Tongue (tissue), 2 donors: ENCODE data around the gene DRG2. TPM values are rescaled to one million over a fixed set of nuclear protein-coding genes. Genes with fewer than 3 reads are reported as not detected.

ENCODE experiments used
- DNase-seq: peaks from one replicate; pipeline ENCODE4 v3.0.0-alpha.2; 2015
- total RNA-seq: library from RNA; depleted of rRNA; stranded (reverse); fragments of >200 nt; gene quantifications from one replicate; pipeline ENCODE4 v1.2.3, GENCODE V29; 2014

DRG2 gene
- total RNA-seq, 1 donor from 2014 or later, result 23.9 TPM

DNA sequence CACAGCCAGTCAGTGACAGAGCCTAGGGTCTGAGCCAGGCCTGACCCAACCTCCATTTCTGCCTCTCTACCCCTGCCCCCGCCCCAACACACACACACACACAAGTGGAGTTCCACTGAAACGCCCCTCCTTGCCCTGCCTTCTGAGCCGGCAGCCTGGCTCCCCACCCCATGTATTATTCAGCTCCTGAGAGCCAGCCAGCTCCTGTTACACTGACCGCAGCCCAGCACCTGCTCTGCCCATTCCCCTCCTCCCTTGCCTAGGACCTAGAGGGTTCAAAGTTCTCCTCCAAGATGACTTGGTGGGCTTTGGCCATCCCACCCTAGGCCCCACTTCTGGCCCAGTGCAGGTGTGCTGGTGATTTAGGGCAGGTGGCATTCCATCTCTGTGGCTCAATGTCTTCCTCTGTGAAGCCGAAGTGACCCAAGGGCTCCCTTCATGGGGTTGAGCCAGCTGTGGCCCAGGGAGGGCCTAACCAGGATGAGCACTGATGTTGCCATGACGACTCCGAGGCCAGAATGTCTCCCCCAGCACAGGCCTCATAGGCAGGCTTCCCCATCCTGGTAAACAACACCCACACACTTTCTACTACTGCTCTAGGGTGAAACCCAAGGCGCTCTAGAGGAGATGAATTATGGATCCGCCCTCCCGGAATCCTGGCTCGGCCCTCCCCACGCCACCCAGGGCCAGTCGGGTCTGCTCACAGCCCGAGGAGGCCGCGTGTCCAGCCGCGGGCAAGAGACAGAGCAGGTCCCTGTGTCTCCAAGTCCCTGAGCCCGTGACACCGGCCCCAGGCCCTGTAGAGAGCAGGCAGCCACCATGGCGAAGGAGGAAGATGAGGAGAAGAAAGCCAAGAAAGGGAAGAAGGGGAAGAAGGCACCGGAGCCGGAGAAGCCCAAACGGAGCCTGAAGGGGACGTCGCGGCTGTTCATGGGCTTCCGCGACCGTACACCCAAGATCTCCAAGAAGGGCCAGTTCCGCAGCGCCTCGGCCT lies 30.5 kb downstream of the DRG2 start:
- peak; percentile 32 for DNase-seq

DNA sequence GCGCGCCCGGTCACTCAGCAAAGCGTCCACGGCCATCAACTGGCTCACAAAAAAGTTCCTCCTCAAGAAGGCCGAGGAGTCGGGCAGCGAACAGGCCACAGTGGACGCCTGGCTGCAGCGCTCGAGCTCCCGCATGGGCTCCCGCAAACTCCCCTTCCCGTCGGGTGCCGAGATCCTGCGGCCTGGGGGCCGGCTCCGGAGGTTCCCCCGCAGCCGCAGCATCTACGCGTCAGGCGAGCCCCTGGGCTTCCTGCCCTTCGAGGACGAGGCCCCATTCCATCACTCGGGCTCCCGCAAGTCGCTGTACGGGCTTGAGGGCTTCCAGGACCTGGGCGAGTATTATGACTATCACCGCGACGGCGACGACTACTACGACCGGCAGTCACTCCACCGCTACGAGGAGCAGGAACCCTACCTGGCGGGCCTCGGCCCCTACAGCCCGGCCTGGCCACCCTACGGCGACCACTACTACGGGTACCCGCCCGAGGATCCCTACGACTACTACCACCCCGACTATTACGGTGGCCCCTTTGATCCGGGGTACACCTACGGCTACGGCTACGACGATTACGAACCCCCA lies 31.5 kb downstream of the DRG2 start:
- no peak for DNase-seq

DNA sequence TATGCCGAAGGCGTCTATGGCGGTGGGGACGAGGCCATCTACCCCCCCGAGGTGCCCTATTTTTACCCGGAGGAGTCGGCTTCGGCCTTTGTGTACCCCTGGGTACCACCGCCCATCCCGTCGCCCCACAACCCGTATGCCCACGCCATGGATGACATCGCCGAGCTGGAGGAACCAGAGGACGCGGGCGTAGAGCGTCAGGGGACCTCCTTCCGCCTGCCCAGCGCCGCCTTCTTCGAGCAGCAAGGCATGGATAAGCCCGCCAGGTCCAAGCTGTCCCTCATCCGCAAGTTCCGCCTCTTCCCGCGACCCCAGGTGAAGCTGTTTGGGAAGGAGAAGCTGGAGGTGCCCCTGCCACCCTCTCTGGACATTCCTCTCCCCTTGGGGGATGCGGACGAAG lies 32.2 kb downstream of the DRG2 start:
- DNase-seq, result no peak

DNA sequence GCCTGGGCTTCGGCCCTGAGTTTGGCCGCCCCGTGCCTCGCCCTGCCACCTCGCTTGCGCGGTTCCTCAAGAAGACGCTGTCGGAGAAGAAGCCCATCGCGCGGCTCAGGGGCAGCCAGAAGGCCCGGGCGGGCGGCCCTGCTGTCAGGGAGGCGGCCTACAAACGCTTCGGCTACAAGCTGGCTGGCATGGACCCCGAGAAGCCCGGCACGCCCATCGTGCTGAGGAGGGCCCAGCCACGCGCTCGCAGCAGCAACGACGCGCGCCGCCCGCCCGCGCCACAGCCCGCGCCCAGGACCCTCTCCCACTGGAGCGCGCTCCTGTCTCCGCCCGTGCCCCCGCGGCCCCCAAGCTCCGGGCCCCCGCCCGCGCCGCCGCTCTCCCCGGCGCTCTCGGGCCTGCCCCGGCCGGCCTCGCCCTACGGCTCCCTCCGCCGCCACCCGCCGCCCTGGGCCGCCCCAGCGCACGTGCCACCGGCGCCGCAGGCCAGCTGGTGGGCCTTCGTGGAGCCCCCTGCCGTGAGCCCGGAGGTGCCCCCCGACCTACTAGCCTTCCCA lies 32.8 kb downstream of the DRG2 start:
- no peak for DNase-seq

DNA sequence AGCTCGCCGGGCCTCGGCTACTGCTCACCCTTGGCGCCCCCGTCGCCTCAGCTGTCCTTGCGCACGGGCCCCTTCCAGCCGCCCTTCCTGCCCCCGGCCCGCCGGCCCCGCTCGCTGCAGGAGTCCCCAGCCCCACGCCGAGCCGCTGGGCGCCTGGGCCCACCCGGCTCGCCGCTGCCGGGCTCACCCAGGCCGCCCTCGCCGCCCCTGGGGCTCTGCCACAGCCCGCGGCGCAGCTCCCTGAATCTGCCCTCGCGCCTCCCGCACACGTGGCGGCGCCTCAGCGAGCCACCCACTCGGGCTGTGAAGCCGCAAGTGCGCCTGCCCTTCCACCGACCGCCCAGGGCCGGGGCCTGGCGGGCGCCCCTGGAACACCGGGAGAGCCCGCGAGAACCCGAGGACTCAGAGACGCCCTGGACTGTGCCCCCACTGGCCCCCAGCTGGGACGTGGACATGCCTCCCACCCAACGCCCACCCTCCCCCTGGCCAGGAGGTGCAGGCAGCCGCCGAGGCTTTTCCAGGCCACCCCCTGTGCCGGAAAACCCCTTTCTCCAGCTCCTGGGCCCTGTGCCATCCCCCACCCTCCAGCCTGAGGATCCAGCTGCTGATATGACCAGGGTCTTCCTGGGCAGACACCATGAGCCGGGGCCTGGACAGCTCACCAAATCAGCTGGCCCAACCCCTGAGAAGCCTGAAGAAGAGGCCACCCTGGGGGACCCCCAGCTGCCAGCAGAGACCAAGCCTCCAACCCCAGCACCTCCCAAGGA lies 33.6 kb downstream of the DRG2 start:
- no peak for DNase-seq

DNA sequence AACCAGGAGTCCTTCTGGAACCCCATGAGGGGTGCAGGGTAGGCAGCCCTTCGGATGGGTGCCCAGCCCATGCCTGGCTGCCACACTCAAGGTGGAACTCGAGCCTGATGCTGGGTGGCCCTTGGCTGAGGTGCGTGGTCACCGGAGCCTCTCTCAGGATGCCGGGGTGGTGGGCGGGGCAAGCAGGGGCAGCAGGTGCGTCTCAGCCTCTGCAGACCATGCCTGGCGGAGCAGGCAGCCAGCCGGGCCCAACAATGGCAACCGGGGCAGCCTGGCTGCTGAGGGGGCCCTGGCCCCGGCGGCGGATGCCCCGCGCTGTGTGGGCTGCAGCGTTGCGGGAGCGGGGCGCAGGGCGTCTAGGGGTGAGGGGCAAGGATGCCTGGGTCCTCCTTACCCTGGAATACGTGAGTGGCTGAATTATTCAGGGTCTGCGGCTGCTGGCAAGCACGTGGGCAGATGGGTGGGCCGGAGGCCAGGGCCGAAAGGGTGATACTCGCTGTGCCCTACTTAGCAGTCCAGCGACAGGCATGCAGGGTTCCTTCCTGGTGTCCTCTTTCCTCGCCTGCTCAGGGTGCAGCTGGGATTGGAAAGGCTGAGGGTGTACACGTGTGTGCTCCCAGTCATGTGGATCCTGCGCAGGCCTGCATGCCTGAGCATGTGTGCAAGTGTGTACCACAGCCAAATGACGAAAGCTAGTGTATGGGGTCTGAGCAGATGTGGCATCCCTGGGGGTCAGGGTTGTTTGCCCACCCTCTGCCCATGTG lies 35.4 kb downstream of the DRG2 start:
- DNase-seq, result peak; percentile 42

DNA sequence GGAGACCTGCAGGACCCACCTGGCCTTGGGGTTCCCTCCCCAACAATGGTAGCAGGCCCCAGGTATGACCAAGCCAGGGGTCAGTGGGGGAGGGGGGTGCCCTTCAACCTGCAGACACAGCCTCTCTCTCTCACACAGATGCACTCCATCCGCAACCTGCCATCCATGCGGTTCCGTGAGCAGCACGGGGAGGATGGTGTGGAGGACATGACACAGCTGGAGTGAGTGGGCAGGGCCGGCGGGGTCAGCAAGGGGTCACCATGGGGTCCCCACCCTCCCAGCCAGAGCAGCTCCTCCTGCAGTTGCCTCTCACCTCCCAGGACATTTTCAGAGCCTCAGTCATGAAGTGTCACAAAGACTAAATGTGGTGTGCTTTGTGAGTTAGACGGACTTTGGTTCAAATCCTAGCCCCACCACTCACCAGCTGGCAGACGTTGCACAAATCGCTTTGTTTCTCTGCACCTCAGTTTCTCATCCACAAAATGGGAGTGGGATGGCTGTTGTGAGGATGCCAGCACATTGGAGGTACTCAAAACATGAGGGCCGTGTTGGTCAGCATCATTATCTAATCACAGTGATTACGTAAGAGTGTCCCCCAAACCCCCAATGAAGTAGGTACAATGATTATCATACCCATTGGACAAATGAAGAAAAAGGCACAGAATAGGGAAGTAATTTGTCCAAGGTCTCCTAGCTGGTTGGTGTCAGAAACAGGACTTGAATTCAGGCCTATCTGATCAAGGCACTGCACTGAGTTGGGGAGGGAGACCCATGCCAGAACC lies 36.8 kb downstream of the DRG2 start:
- DNase-seq, result no peak

DNA sequence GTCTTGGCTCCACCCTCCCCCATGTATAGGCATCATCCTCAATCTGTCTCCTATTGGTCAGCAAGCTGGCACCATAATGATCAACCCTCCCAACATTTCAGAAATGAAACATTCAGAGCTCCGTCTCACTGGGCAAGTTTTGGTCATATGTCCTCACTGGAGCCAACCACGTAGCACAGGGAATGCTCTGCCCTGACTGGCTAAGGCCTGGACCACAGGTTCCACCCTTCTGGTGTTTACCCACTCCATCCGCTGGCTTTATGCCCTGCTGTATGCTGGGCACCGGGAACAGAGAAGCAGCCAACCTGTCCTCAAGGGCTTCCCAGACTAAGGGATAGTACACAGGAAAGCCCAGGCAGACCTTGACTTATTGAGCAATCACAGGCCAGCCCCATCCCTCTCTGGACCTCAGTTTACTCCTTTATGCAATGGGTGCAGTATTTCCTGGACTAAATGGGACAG lies 41.3 kb downstream of the DRG2 start:
- DNase-seq, result no peak

DNA sequence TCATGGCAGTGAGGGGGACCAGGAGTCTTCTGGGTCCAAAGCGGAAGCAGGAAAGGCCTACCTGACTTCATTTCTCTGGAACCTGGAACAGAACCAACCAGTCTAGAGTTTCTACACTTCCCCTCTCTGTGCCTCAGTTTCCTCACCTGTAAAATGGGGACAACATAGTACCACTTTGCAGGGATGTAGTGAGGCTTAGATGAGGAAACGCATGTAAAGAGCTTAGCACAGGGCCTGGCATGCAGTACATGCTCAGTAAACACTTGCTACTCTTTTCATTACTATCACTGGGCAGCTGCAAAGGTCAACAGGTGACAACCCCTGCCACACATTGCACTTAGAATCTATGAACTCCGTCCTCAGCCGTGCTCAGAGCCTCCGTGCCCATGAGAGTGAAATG lies 45.0 kb downstream of the DRG2 start:
- DNase-seq, result no peak

DNA sequence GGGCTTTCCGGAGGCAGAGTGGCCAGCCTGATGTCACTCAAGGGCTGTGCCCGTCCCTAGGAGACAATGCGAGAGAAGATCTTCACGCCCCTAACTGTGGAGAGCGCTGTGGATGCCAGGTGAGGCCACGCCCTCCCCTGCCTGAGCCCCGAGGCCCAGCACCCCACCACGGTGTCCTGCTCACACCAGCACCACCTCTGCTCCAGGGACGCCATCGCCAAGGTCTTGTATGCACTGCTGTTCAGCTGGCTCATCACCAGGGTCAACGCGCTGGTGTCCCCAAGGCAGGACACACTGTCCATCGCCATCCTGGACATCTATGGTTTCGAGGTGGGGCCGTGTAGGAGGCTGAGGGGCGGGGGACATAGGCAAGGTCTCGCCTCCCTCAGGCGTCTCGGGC lies 48.6 kb downstream of the DRG2 start:
- DNase-seq, result no peak

DNA sequence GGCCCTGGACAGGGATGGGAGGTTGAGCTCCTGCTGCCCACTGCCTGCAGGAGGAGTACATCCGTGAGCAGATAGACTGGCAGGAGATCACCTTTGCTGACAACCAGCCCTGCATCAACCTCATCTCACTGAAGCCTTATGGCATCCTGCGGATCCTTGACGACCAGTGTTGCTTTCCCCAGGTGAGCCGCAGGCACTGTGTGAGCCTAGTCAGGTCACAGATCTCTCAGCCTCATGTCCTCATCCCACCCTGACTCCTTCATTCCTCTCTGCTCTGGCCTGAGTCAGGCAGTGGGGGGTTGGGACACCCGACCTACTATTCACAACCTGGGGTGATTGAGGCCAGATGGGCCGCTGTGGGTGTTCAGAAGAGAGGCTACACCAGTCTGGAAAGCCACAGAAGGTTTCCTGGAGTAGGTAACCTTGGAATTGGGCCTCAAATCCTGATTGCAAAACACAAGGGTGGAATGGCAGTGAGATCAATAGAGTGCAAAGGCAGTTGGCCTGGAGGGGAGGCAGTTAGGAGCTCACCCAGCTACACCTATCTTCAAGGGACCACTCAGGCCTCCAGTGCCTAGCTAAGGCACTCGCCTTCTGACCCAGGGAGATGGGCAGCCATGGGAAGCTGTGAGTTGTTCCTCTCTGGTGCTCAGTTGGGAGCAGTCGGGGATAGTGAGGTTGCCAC lies 50.5 kb downstream of the DRG2 start:
- DNase-seq, result no peak

DNA sequence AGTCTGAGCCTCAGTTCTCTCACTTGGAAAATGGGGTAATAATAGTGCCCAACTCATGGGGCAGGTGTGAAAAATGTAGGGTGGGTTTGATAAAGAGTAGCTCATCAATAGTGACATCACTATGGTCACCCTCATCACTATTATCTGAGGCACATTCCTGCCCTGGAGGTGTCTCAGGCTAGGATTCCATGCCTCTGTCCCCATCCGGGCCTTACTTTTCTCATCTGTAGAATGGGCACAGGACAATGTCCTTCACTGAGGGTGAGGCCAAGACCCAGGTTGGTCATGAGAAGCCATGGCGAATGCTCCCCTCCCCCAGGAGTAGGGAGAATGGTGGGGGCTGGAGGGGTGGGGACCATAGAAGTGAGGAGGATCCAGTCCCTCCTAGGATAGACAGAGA lies 51.3 kb downstream of the DRG2 start:
- no peak for DNase-seq

DNA sequence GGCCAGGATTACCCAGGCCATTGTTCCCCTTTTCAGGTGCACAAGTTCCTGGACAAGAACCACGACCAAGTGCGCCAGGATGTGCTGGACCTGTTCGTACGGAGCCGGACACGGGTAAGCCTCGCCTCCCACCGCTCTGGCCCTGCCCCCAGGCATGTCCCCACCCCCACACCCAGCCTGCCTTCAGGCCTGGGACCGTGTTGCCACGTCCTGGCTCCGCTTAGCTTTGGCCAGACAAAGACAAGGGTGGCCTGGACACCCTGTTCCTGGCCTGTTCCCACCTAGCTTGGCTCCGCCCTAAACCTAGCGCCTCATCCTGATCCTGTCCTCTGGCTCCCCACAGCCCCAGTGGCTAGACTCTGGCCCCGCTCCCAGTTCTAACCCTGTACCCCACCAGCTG lies 51.8 kb downstream of the DRG2 start:
- no peak for DNase-seq

DNA sequence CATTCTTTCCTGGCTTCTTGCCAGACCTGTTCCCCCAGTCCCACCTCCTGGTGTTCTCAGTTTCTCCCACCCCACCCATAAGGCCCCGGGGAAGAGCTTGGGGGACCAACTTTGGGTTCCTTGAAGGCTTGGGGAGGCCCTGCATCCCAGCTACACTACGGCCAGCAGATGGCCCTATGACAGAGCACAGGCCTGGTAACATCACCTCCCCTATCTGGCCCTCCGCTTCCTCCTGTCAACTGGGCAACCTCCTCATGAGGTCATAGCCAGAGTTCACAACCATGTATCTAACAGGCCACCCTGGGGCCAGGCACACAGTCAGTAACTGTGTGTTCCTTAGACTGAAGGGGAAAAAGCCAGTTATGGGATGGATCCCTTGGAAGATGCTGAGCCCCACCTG lies 52.2 kb downstream of the DRG2 start:
- DNase-seq, result no peak

DNA sequence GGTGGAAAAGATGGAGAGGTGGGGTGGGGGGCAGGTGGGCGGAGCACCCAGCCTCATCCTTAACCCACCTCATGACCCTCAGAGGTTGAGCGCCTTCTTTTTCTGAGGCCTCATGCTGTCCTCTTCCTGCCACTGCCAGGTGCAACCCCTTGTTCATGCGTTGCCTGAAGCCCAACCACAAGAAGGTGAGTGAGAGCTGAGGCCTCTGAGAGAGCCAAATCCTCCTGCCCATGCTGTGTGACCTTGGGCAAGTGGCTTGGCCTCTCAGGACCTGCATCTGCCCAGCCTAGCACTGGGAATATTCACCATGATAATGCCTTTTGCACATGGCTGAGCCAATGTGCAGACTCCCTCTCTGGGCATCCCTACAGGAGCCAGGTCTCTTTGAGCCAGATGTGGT lies 52.9 kb downstream of the DRG2 start:
- DNase-seq, result no peak

DNA sequence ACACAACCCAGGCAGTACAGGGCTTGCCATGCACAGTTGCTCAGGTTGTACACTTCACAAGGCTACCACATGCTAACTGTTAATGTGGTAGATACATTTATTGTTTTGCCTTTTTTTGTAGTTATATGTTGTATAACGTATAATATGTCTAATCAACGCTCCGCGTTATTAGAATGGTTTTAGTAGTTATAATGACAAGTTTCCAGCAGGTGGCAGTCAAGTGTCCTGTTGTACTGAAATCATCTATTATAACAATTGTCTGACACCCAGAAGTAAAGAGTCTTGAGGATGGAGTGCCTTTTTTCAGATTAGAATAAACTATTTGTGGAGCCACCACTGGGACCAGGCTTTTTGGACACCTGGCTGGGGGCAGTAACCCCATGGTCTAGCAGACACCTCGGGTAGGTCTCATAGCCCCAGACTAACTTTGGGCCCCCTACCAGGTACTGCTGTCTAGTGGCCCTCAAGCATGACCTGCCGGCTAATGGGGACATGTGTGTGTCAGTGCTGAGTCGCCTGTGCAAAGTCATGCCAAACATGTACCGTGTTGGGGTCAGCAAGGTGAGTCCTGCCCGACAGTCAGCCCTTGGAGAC lies 53.6 kb downstream of the DRG2 start:
- peak; percentile 84 for DNase-seq

DNA sequence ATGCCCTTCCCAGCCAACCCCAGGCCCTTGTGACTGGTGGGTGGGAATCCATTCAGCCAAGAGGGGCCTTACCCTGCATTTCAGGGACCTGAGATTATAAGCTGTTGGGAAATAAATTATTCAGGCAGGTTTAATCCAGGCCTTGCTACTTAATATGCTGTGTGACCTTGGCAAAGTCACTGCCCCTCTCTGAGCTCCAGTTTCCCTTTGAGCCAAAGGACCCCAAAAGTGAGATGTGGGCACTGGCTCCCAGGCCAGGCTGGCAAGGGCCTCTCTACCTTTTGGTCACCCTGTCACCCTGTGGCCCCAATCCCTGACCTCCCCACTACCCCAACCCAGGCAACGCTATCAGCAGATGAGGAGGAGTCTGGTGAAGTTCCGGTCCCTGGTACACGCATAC lies 54.7 kb downstream of the DRG2 start:
- DNase-seq, result no peak

DNA sequence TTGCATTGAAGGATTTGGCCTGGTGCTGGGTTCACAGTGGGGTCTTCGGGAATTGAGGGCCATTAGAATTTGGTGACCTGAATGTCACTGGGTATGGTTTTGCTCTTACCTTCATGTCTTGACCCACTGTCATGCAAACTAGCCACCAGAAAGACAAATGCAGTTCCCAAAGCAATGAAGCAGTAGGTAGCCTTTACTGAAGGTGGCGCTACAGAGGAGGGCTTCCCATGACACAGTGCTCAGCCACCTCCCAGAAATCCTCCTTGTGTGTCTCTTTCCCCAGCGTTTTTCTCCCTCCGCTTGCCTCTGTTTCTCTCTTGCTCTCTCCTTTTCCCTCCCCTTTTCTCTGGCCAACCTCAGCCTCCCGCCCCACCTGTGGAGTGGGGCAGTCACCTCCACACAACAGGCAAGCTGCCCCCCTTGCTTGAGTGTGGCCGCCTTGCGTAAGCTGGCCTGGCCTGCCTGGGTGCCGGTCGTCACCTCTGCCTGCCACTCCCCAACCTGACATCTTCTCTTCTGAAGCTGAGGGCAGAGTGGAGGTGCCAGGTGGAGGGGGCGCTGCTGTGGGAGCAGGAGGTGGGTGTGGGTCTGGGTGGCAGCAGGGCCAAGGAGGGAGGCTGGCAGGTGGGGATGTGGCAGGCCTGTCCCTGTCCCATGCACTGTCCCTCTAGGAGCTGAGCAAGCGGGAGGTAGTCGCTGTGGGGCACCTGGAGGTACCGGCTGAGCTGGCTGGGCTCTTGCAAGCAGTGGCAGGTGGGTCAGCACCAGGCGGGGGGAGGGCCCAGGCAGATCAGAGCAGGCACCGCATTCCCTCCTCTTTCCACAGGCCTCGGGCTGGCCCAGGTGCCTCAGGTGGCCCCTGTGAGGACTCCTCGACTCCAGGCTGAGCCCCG lies 55.5 kb downstream of the DRG2 start:
- DNase-seq, result no peak

DNA sequence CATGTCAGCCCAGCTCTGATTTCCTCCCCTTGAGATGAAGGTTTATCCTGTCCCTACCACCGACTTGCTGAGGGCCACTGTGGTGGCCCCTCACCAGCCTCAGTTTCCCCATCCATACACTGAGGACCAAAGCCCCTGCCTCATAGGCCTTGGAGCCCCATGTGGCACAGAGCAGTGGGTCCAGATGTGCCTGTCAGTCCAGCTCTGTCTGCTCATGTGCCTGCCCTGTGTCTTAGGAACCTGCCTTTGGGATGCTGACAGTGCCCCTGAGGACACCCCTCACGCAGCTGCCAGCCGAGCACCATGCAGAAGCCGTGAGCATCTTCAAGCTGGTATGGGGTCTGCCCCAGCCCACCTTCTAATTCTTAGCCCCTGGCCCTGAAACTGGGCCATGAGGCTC lies 56.5 kb downstream of the DRG2 start:
- no peak for DNase-seq
